Measurements from ENCODE around the gene SLIT3.

SLIT3 gene

GRCh38 chr5:168991311-168991710 lies 309.6 kb downstream of the SLIT3 start:
- DNase-seq (ENCODE audit: low read depth): no peak

DNA sequence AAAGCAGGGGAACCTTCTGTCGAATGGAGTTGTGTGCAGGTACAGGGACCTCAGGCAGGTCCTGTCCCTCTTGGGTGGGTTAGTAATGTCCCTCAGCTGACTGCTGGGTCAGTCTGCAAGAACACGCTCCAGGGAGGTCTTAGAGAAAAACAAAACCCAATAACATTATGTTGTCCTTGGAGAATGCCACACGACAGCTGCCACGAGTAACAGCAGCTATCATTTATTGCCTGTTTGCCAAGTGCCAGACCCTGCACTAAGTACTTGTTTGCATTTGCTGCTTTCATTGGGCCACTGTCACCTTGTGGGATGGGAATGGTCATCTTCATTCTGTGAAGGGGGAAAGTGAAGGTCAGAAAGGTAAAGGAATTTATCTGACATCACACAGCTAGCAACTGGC lies 310.3 kb downstream of the SLIT3 start:
- no peak for DNase-seq (ENCODE audit: low read depth)

- DNase-seq (ENCODE audit: low read depth): no peak
Measured at GRCh38 chr5:168989731-168990505, 311.0 kb downstream of the SLIT3 start.

GRCh38 chr5:168988699-168989098 lies 312.2 kb downstream of the SLIT3 start:
- no peak for DNase-seq (ENCODE audit: low read depth)

DNA sequence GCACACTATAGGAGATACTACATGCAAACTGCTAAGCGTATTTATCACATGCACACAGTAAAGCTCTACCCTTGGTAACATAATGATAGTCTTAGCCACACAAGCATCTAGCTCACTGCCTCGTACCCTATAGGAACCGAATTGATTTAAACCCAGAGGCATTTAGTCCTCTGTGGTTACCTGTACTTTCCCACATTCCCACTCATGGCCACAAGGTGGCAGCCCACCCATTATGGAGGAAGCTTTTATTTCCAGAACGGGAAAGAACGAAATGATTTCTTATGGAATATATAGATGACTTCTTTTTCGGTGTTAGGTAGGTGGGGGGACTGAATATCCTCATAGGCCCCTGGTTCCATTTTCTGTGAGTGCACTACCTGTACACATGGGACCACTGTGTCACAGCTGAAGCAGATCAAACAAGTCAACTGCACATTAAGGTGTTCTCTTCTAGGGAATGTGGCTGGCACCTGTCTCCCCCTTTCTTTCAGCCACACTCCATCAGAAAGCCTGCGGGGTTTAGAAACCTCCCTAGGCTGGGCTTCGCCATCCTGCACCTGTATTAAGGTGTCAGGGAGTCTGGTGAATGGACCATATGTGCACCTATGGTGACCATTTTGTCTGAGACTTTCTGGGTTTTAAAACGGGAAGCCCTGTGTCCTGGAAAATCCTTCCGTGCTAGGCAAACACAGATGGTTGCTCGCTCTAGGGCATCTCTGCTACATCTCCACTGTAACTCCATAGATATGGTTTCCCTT lies 313.2 kb downstream of the SLIT3 start:
- peak; percentile 31 for DNase-seq (ENCODE audit: low read depth)

GRCh38 chr5:168985454-168985853 lies 315.5 kb downstream of the SLIT3 start:
- no peak for DNase-seq (ENCODE audit: low read depth)

- DNase-seq (ENCODE audit: low read depth): no peak
Measured at GRCh38 chr5:168984135-168984675, 316.7 kb downstream of the SLIT3 start.

- DNase-seq (ENCODE audit: low read depth): no peak
Measured at GRCh38 chr5:168979135-168979534, 321.8 kb downstream of the SLIT3 start.

DNA sequence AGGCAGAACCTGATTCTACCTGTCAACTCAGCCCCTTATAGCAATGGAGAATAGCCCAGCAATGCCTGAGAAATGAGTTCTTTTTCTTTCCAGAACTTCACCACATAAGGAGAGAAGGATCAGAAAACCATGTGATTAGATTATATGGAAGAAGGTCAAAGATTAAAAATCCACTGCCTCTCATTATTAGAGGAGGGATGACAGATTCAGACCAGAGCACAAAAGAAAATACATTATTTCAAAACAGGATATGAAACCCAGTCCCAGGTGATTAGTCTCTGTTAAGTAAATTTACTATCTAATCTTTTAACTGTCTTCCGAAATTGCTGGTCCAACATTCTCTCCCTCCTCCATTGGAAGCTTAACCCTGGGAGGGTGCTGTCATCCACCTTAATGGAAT lies 322.4 kb downstream of the SLIT3 start:
- no peak for DNase-seq (ENCODE audit: low read depth)

DNA sequence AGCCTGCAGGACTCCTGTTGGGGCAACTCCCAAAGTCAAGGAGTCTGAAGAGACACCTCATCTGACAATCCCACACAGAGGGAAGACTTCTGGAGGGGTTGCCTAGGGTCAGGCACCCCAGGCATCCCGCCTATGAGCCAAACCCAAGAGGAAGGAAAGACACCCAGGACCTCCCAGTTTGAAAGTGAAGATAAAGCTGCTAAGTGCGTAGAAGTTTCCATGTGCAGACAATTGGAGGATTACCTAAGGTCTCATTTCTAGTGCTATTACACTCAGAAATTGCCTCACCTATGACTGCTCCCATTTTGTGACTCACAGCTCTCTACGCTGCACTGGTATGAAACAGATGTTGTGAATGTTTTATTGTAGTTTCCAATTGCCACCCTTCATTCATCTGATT lies 322.9 kb downstream of the SLIT3 start:
- no peak for DNase-seq (ENCODE audit: low read depth)

DNA sequence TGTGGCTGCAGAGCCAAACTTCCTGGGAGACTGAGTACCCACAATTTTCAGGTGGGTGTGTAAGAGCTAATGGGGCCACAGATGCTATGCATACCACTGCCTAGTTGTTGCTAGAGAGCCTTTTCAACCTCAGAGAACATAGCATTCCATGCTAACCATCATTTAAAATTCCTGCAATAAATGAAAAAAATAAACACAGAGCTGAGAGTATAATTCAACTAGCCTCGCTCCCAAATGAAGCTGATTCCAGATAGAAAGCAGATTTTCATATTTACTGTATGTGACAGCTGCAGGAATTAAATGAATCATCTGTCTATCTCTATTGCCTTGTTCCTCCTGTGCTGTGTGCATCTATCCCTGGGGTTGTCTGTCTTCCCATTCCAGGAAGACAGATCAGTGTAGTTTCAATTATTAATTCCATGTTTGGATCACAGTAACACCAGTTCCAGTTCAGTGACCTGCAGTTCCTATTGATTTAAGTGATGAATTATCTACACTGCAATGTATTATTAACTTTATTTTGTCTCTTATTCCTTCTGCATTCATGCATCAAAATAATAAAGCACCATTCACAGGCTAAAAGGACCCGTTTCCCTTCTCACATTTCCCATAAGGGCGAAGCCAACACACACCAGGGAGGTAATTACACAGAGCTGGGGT lies 324.5 kb downstream of the SLIT3 start:
- DNase-seq (ENCODE audit: low read depth): no peak

DNA sequence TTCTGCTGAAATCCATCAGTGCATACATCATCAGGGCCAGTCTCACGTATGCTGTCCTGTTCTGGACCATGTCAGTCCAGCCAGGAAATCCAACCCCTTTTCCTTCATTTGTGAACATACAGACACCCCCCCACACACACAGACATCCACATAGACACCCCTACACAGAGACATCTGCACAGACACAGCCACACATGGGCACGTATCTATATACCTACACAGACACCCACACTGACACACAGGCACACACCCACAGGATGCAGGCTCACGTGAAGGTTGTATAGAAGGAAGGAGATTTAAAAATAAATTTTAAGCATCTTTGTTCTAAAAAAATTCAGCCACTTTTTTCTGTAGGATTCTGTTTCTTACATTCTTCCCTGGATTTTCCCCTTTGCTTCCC lies 325.6 kb downstream of the SLIT3 start:
- DNase-seq (ENCODE audit: low read depth): no peak

GRCh38 chr5:168974082-168974481 lies 326.9 kb downstream of the SLIT3 start:
- DNase-seq (ENCODE audit: low read depth): no peak

DNA sequence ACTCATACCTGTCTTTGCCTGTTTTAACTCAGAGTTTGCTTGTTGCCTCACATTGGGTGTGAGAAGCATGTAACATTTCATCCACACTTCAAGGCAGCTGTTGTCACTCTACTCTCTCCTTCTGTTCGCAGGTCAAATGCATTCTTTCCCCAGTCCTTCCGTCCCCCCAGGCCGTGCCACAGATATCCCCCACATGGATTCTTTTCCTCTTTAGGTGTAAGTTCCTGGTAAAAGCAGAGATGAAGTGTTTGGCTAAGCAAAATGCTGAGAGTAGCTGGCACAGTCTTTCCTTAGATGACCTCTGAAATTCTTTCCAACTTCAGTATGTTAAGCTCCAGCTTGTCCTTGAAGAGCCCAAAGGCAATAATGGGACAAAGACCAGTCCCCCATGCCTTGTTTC lies 328.2 kb downstream of the SLIT3 start:
- no peak for DNase-seq (ENCODE audit: low read depth)

DNA sequence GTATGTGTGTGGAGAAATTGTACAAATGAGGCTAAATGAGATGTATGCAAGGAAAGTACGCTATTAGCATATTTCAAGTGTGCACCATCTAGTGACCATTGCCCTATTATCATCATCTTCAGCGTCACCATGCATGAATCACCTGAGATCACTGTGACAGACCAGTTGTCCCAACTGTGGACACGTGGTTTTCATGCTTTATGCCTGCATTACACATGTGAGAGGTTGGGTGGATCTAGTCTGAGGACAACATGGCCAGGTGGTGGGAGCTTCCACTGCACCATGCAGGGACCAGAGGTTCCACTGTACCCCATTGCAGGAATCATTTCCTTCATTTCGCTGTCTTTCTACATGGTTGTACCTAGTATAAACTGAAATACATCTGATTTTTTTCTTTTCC lies 329.8 kb downstream of the SLIT3 start:
- no peak for DNase-seq (ENCODE audit: low read depth)

- no peak for DNase-seq (ENCODE audit: low read depth)
Measured at GRCh38 chr5:168969326-168969886, 331.5 kb downstream of the SLIT3 start.

GRCh38 chr5:168967882-168968620 lies 332.9 kb downstream of the SLIT3 start:
- no peak for DNase-seq (ENCODE audit: low read depth)

- no peak for DNase-seq (ENCODE audit: low read depth)
Measured at GRCh38 chr5:168965638-168966037, 335.3 kb downstream of the SLIT3 start.

DNA sequence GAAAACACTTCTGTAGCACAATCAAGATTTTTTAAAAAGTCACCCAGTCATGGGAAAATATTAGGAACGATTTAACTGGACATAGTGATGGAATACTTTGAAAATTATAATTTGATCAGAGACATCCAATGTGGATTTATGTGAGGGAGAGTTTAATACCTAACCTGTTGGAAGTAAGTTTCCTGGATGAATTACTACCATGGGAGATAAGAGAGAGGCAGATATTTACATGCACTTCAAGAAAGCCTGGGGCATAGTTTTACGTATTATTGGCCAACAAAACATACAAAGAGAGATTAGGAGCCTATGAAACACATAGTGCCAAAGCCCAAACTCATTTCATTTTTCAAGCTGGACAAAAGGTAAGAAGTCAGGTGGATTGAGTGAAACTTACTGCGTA lies 336.8 kb downstream of the SLIT3 start:
- no peak for DNase-seq (ENCODE audit: low read depth)

- no peak for DNase-seq (ENCODE audit: low read depth)
Measured at GRCh38 chr5:168962306-168962705, 338.6 kb downstream of the SLIT3 start.

GRCh38 chr5:168961681-168962080 lies 339.3 kb downstream of the SLIT3 start:
- no peak for DNase-seq (ENCODE audit: low read depth)

GRCh38 chr5:168960497-168960896 lies 340.4 kb downstream of the SLIT3 start:
- DNase-seq (ENCODE audit: low read depth): no peak
